ENCODE results near the gene TBCA.
A peak's percentile ranks its signal among the peaks of the same experiment; 100 is the strongest.

Gene TBCA, protein sequence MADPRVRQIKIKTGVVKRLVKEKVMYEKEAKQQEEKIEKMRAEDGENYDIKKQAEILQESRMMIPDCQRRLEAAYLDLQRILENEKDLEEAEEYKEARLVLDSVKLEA

GRCh38 chr5:77775790-77776553 is at the start of gene TBCA:
TSS of gene TBCA (minus strand) at chr5:77776339. CDS start at chr5:77776257, 82 bp downstream.
- peak; percentile 95 for DNase-seq

- DNase-seq, result no peak
Observed at GRCh38 chr5:77824981-77825380, 48.8 kb upstream of the TBCA start.

GRCh38 chr5:77816686-77817085 is 40.5 kb upstream of the TBCA start:
- DNase-seq, result no peak

- no peak for DNase-seq
Observed at GRCh38 chr5:77812926-77813589, 36.9 kb upstream of the TBCA start.

DNA sequence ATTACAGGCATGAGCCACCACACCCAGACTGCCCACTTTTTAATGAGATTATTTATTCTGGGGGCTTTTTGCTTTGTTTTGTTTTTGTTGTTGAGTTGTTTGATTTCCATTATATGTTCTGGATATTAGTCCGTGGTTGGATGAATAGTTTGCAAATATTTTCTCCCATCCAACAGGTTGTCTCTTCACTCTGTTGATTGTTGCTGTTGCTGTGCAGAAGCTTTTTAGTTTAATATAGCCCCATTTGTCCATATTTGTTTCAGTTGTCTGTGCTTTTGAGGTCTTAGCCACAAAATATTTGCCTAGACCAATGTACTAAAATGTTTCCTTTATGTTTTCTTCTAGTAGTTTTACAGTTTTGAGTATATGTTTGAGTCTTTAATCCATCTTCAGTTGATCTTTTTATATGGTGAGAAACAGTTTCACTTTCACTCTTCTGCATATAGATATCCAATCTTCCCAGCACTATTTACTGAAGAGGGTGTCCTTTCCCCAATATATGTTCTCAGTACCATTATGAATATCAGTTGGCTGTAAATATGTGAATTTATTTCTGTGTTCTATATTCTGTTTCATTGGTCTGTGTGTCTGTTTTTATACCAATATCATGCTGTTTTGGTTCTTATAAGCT is 30.2 kb upstream of the TBCA start:
- no peak for DNase-seq

DNA sequence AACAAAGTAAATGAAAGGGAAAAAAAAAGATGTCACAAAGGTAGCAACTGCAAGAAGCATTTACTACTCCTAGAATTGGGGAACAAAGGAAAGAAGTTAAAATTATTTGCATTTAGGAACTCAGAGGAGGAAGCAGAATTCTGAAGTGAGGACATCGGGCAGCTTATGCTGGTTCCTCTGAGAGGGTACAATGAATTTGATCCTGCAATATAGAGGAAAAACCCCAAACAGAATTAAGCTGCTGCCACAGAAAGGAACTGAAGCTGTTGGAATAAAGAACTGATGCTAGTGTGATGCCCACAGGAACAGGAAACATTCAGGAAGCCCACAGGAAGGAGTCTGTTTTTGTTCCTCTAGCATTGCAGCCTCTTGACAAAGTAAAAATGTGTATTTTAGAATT is 22.3 kb upstream of the TBCA start:
- DNase-seq, result no peak

- DNase-seq, result no peak
Observed at GRCh38 chr5:77797136-77797535, 21.0 kb upstream of the TBCA start.

- no peak for DNase-seq
Observed at GRCh38 chr5:77795846-77796245, 19.7 kb upstream of the TBCA start.

DNA sequence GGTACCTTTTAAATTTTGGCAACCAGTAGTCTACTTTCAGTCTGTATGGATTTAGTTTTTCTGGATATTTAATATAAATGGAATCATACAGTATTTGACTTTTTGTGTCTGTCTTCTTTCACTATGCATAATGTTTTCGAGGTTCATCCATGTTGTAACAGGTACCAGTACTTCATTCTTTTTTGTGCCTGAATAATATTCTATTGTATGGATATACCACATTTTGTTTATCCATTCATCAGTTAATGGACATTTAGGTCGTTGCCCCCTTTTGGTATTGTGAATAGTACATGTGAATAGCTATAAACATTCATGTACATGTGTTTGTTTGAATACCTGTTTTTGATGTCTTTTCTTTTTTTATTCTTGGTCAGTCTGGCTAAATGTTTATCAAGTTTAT is 19.1 kb upstream of the TBCA start:
- DNase-seq, result no peak

DNA sequence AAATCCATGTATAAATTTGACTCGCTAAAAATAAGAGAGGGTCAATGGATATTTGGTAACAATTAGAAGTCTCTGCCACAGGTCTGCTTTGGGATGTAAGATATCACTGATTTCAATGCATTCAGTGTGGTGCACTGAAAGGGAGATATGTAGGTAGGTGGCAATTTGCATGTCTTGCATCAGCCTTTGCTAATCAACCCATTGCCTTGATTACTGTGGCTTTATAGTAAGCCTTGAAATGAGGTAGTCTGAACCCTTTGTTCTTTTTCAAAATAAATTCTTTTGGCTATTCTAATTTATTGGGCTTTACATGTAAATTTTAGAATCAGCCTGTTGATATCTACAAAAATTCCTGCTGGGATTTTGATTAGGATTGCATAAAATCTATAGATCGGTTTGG is 15.8 kb upstream of the TBCA start:
- DNase-seq, result no peak

DNA sequence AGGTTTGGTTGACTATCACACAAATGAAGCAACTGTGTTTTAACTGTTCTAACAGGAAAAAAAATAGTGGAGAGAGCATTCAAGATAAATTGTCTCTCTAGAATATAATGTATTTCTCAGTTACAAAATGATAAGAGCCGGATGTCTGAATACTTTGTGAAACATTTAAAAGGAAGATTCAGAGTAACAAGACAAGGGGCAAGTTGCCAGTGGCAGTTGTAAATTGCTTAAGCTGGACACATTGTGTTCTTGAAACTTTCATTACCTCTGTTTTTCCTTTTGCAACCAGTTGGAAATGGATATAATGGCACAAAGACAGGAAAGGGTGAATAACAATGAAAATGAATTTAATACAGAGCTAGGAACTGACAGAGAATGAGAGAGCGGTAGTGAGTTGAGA is 15.2 kb upstream of the TBCA start:
- DNase-seq, result no peak

DNA sequence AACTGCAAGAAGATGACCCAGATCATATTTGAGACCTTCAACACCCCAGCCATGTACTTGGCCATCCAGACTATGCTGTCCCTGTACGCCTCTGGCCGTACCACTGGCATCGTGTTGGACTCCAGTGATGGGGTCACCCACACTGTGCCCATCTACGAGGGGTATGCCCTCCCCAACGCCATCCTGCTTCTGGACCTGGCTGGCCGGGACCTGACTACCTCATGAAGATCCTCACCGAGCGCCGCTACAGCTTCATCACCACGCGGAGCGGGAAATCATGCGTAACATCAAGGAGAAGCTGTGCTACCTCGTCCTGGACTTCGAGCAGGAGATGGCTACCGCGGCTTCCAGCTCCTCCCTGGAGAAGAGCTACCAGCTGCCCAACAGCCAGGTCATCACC is 9.1 kb upstream of the TBCA start:
- DNase-seq, result no peak

DNA sequence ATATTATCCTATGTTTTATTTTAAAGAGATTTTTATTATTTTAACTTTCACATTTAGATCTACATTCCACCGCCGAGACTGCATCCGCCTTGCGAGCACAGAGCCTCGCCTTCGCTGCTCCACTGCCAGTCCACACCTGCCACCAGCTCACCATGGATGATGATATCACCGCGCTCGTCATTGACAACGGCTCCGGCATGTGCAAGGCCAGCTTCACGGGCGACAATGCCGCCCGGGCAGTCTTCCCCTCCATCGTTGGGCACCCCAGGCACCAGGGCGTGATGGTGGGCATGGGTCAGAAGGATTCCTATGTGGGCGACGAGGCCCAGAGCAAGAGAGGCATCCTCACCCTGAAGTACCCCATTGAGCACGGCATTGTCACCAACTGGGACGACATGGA is 8.6 kb upstream of the TBCA start:
- DNase-seq, result no peak

GRCh38 chr5:77781076-77781475 is 4.9 kb upstream of the TBCA start:
- DNase-seq, result no peak

GRCh38 chr5:77778881-77779438 is 2.8 kb upstream of the TBCA start:
- DNase-seq, result no peak

DNA sequence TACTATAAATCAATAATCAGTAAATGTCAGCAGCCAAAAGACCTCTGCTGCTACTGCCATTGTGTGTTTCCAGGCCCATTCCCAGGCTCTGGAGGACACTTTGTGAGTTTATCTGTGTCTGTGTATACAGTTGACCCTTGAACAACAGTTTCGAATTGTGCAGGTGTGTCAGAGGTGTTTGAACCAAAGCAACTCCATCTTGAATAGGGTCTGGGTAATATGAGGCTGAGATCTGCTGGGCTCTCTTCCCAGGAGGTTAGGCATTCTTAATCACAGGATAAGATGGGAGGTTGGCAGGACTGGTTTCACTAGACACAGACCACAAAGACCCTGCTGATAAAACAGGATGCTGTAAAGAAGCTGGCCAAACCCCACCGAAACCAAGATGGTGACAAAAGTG is 2.3 kb upstream of the TBCA start:
- no peak for DNase-seq

GRCh38 chr5:77777911-77778310 is 1.8 kb upstream of the TBCA start:
- no peak for DNase-seq

DNA sequence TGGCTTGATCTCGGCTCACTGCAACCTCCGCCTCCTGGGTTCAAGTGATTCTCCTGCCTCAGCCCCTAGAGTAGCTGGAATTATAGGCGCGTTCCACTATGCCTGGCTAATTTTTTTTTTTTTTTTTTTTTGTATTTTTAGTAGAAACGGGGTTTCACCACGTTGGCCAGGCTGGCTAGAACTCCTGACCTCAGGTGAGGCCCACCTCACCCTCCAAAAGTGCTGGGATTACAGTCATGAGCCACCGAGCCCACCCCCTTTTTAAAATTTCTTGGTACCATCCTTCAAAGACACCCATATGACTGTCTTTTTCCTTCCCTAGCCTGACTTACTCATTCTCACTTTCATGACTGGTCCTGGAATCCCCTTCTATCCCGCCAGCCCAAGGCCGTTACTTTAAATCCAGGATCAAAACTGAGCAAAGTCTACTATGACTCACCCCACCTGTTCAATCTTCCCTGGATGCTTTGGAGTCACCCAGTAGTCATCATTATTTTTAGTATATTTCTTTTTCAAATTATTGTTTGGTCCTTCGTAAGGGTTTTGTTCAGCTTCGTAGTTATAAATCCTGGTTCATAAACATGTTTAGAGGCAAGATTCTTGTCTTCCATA is 1.2 kb upstream of the TBCA start:
- no peak for DNase-seq

DNA sequence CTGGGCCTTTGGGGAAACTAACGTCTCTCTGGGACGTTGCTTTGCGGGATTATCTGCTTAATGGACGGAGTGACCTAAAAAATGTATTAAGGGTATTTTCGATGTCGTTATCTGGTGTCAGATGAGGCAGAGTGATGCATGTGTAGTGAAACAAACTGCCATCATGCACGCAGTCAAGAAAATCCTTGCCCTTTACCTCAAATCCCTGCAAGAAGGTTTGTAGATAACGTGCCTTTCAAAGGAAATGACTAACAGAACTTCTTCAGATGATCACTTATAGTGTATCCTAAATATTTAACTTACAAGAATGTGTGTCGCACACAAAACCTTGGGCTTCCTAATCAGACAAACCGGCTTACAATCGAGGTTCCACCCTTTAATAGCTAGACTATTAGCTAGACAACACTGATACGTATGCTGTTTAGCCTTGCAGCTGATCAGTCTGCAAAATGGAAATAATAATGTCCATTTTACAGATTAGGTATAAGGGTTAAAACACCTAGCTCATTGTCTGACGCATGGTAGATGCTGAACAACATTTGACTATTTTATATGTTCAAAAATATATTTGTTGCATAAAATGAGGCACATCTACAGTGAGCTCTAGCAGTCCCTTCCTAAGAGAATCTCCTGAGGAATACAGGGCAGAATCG is 541 bp upstream of the TBCA start:
- no peak for DNase-seq

DNA sequence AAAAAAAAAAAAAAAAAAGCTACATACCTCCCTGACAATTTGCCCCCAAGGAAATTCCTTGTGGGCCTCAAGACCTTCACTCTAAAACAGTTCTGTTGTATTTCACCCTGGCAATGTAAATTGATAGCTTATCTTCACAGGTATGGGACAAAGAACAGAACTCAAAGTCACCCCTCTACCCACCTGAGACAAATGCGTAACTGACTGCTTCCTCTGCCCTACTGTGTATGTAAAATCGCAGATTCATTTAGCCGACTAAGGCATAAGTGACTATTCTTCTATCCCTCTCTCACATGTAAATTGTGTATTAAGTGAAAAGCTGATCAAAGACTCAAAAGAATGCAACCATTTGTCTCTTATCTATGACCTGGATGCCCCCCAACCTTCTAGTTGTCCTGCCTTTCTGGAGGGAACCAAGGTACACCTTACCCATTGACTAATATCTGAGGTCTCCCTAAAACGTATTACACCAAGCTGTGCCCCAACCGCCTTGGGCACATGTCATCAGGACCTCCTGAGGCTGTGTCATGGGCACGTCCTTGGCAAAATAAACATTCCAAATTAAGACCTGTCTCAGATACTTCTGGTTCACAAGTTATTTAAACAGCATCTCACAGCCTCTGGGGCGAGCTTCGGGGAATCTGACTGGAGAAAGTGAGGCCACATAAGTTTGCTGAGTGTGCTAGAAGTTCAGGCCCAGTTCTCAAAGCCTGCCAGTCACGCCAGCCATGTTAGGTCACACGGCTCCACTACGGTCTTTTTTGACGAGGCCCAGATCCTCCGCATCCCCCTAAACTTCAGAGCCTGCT is 954 bp downstream of the TBCA start:
- peak; percentile 76 for DNase-seq

- no peak for DNase-seq
Observed at GRCh38 chr5:77773734-77774280, 2.3 kb downstream of the TBCA start.
